WTC11 (cell line): ENCODE data around the gene SORCS2.

Source experiments
- CTCF ChIP-seq: fragments of 200-600 bp; IDR thresholded peaks from 2 replicates; pipeline ENCODE4 v1.8.0; 2022; ENCODE audit warnings: antibody characterized with exemption
- E2F4 ChIP-seq: sonication (generic); formaldehyde crosslinking; IDR thresholded peaks from 2 replicates; pipeline ENCODE4 v1.8.1; 2022; ENCODE audit warnings: low read depth, mild to moderate bottlenecking, moderate library complexity, missing genetic modification reagents, borderline replicate concordance
- ELF4 ChIP-seq: sonication (generic); formaldehyde crosslinking; IDR thresholded peaks from 2 replicates; pipeline ENCODE4 v1.8.1; 2022; ENCODE audit warnings: low read depth, mild to moderate bottlenecking, moderate library complexity, missing genetic modification reagents
- JAZF1 ChIP-seq: fragments of 250-450 bp; sonication (Bioruptor Pico); IDR thresholded peaks from 2 replicates; pipeline ENCODE4 v1.9.0; 2021; ENCODE audit warnings: moderate library complexity, mild to moderate bottlenecking, inconsistent platforms
- RELA ChIP-seq: sonication (generic); formaldehyde crosslinking; IDR thresholded peaks from 2 replicates; pipeline ENCODE4 v1.8.1; 2022; ENCODE audit warnings: missing genetic modification reagents, mild to moderate bottlenecking, borderline replicate concordance
- ZNF512 ChIP-seq: sonication (generic); formaldehyde crosslinking; IDR thresholded peaks from 2 replicates; pipeline ENCODE4 v1.8.1; 2022; ENCODE audit warnings: missing genetic modification reagents, borderline replicate concordance
- TF ChIP-seq, protein P1 (sequence below): fragments of 250-450 bp; sonication (Bioruptor Pico); conservative IDR thresholded peaks from 2 replicates; pipeline ENCODE4 v1.9.0; 2021; ENCODE audit warnings: mild to moderate bottlenecking

DNA sequence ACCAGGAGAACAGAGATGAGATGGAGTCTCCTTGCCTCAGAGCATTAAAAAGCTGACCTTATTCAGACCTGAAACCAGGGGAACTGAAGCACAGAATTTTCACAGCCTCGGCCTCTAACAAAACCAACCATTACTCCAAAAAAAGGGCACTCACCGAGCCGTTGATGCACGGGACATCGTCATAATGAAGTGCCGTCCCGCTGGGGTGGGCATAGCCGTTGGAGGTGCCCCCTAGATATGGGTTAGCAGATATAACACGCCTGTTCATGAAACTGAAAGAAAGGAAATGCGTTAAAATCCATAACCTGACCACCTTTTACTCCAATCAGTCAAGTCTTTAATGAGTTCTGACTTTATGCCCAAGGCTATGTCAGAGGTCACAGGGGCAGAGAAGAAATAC lies 593.7 kb downstream of the SORCS2 start:
- TF ChIP-seq, protein P1, sequence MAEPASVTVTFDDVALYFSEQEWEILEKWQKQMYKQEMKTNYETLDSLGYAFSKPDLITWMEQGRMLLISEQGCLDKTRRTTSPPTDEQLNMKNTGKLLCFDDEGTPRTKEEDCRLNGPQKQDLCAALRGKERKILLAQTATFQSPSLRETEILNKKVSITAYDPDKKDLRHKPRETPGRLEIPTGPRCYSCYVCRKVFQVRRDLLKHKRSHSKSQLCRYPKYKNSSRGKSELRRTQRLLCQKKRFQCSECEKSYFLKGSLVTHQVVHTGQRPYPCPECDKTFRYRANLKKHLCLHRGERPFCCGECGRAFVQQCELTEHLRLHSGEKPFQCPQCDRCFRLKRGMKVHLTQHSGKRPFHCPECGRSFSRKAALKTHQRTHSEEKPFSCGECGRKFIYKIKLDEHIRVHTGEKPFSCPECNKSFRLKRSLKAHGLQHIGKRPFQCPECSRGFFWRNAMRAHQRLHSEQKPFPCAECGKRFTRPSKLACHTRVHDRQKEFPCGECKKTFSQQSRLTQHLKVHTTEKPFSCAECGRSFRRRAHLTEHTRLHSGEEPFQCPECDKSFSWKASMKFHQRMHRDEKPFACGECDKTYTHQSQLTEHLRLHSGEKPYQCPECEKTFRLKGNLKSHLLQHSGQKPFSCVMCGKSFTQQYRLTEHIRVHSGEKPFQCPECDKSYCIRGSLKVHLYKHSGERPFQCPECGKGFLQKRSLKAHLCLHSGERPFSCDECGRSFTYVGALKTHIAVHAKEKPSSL (CRISPR knock-in tag) = no peak
- TF ChIP-seq CTCF = no peak
- TF ChIP-seq E2F4 (CRISPR knock-in tag) = no peak
- TF ChIP-seq ZNF512 (CRISPR knock-in tag) = no peak
- TF ChIP-seq JAZF1 = no peak
- TF ChIP-seq RELA (CRISPR knock-in tag) = no peak
- TF ChIP-seq ELF4 (CRISPR knock-in tag) = no peak
